ENCODE data around the gene CPLX4. TPM values are rescaled to one million over a fixed set of nuclear protein-coding genes. Genes with fewer than 3 reads are reported as not detected.

The CPLX4 gene
- total and polyA plus RNA-seq, 2 donors from 2014 or later, result not detected

GRCh38 chr18:59268721-59269562, 49.5 kb downstream of the CPLX4 start:
- Histone ChIP-seq H3K4me3 (ENCODE audit: low read length in 3 of 3) (no peak overlapping the region), H3K9ac (ENCODE audit: low read length in 3 of 3) (no peak overlapping the region), H3K9me3 (ENCODE audit: control insufficient read depth in 2 of 3, insufficient read depth in 1 of 3, low read length in 3 of 3) (no peaks in the 10 kb centered on the region), H3K36me3 (ENCODE audit: control insufficient read depth in 2 of 3, insufficient read depth in 3 of 3, low read length in 3 of 3) (no peaks in the 10 kb centered on the region), H3K27me3 (ENCODE audit: control insufficient read depth, insufficient read depth, low read length) (peaks cover 79% of the 10 kb centered on the region), H3K4me1 (ENCODE audit: control insufficient read depth in 2 of 3, insufficient read depth in 2 of 3, low read depth in 1 of 3, low read length in 3 of 3) (peaks cover 0 to 2% (median 0%) of the 10 kb centered on the region in 3 donors), H3K27ac (ENCODE audit: low read depth in 2 of 2, low read length in 2 of 2) (no peak overlapping the region)
- DNase-seq (peak; percentile 66 to 74 (median 73)), FAIRE-seq (no peak)
- intact Hi-C loops (cut with DNase I), result no loop called here
- TF ChIP-seq CTCF (IDR thresholded peaks at IDR 0.05; ENCODE audit: borderline replicate concordance, extremely low read depth, insufficient read depth), result no peak

GRCh38 chr18:59268127-59268720, 50.2 kb downstream of the CPLX4 start:
- DNase-seq (no peak), FAIRE-seq (no peak)
- TF ChIP-seq CTCF (IDR thresholded peaks at IDR 0.05; ENCODE audit: borderline replicate concordance, extremely low read depth, insufficient read depth), result no peak
- no peak overlapping the region for H3K27ac ChIP-seq (ENCODE audit: low read depth in 2 of 2, low read length in 2 of 2)
- intact Hi-C loops (cut with DNase I), result no loop called here
- H3K4me3 ChIP-seq (ENCODE audit: low read length in 3 of 3), result no peak overlapping the region
- no peaks in the 10 kb centered on the region for H3K9me3 ChIP-seq (ENCODE audit: control insufficient read depth in 2 of 3, insufficient read depth in 1 of 3, low read length in 3 of 3)
- H3K9ac ChIP-seq (ENCODE audit: low read length in 3 of 3), result no peak overlapping the region
- H3K4me1 ChIP-seq (ENCODE audit: control insufficient read depth in 2 of 3, insufficient read depth in 2 of 3, low read depth in 1 of 3, low read length in 3 of 3), result peaks cover 0 to 2% (median 0%) of the 10 kb centered on the region in 3 donors
- H3K27me3 ChIP-seq (ENCODE audit: control insufficient read depth, insufficient read depth, low read length), result peaks cover 80% of the 10 kb centered on the region
- no peaks in the 10 kb centered on the region for H3K36me3 ChIP-seq (ENCODE audit: control insufficient read depth in 2 of 3, insufficient read depth in 3 of 3, low read length in 3 of 3)

GRCh38 chr18:59267503-59268126, 50.8 kb downstream of the CPLX4 start:
- Histone ChIP-seq H3K27me3 (ENCODE audit: control insufficient read depth, insufficient read depth, low read length) (peaks cover 86% of the 10 kb centered on the region), H3K9ac (ENCODE audit: low read length in 3 of 3) (no peak overlapping the region), H3K4me1 (ENCODE audit: control insufficient read depth in 2 of 3, insufficient read depth in 2 of 3, low read depth in 1 of 3, low read length in 3 of 3) (peaks cover 0 to 2% (median 0%) of the 10 kb centered on the region in 3 donors), H3K27ac (ENCODE audit: low read depth in 2 of 2, low read length in 2 of 2) (no peak overlapping the region), H3K4me3 (ENCODE audit: low read length in 3 of 3) (no peak overlapping the region), H3K36me3 (ENCODE audit: control insufficient read depth in 2 of 3, insufficient read depth in 3 of 3, low read length in 3 of 3) (no peaks in the 10 kb centered on the region), H3K9me3 (ENCODE audit: control insufficient read depth in 2 of 3, insufficient read depth in 1 of 3, low read length in 3 of 3) (no peaks in the 10 kb centered on the region)
- TF ChIP-seq CTCF (IDR thresholded peaks at IDR 0.05; ENCODE audit: borderline replicate concordance, extremely low read depth, insufficient read depth), result no peak
- DNase-seq (peak in 1 of 5 donors; percentile 40), FAIRE-seq (no peak)
- intact Hi-C loops (cut with DNase I), result no loop called here

Measured in kidney (tissue), 14 donors.